Choroid plexus epithelial cell (primary cell): ENCODE measurements around the gene LIX1L.

Experiments
- DNase-seq: peaks from one replicate; pipeline ENCODE4 v3.0.0-alpha.2; 2010; ENCODE audit warnings: low read depth
- H3K4me3 ChIP-seq: 2 replicates; pipeline ENCODE4 v1.5.1; 2011; ENCODE audit warnings: low read depth, mild to moderate bottlenecking, control low read depth, low read length, moderate library complexity
- TF ChIP-seq, protein P1 (sequence below): conservative IDR thresholded peaks from 2 replicates; pipeline ENCODE4 v1.5.1; 2011; ENCODE audit warnings: low read depth, mild to moderate bottlenecking, control low read depth, inconsistent platforms, low read length, moderate library complexity

Gene LIX1L

DNA sequence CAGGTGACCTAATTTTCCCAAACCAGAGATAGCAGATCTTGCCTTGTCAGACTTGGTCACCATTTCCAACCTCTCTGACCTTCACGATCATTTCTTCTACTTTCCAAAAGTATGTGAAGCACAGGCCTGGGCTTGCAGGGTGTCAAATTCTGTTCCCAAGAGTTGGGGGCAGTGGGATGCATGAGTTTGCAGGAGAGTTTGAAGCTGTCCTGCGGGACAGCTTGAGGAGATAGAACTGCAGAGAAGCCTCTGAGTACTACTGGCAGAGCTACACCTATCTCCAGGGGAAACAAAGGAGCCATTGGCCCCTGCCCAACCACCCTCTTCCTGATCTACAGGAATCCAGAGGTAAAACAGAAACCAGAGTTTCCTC, 27.3 kb upstream of the LIX1L start:
- no peak for DNase-seq
- TF ChIP-seq, protein P1, sequence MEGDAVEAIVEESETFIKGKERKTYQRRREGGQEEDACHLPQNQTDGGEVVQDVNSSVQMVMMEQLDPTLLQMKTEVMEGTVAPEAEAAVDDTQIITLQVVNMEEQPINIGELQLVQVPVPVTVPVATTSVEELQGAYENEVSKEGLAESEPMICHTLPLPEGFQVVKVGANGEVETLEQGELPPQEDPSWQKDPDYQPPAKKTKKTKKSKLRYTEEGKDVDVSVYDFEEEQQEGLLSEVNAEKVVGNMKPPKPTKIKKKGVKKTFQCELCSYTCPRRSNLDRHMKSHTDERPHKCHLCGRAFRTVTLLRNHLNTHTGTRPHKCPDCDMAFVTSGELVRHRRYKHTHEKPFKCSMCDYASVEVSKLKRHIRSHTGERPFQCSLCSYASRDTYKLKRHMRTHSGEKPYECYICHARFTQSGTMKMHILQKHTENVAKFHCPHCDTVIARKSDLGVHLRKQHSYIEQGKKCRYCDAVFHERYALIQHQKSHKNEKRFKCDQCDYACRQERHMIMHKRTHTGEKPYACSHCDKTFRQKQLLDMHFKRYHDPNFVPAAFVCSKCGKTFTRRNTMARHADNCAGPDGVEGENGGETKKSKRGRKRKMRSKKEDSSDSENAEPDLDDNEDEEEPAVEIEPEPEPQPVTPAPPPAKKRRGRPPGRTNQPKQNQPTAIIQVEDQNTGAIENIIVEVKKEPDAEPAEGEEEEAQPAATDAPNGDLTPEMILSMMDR: no peak
- H3K4me3 ChIP-seq: no peak overlapping the region

DNA sequence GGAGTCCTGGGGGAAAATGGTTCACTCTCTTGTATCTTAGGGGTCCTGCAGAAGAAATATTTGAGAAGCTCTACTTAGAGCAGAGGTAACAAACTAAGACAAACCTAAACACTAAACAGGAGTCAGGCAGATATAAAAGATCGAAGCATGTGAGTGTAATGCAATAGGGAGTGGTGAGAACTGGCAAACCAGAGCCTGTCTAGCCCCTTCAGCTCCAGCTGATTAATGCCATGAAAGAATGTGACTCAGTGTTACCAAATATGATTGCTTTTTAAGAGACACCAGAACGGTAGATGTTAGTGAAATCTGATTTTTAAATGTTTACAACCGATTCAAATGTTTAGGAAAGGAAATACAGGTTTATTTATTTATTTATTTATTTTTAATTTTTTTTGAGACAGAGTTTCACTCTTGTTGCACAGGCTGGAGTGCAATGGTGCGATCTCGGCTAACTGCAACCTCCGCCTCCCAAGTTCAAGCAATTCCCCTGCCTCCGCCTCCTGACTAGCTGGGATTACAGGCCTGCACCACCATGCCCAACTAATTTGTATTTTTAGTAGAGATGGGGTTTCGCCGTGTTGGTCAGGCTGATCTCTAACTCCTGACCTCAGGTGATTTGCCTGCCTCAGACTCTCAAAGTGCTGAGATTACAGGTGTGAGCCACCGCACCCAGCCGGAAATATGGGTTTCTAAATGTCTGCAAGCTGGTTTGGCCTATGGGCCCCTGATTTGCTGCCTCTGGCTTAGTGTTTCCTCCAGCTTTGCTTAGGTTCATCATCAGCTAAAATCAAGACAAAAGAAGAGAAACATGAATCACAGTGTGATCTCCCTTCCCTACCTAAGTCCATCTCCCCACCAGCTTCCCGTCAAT, 26.4 kb upstream of the LIX1L start:
- no peak for DNase-seq
- no peak overlapping the region for H3K4me3 ChIP-seq
- TF ChIP-seq, protein P1: no peak

DNA sequence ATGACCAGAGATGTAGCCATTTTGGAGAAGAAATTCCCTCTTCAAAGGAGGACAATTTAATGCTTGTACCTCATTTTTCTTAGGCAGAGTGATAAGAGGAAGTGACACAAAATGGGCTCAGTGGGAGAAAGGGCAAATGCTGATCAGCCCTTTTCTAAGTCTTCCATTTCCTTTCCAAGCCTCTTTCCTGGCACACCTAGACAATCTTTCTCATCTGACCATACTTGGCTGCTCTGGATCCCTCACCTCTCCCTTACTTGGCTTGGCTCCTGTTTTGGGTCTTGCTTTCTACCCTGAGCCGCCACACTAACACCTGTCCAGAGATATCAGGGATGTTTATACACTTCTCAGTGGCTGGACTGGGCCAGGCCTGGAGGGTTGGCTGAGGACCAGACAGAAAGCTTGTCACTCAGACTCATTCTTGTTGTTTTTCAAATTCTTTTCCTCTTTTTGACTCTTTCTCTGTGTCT, 25.4 kb upstream of the LIX1L start:
- no peak for DNase-seq
- H3K4me3 ChIP-seq: no peak overlapping the region
- TF ChIP-seq, protein P1: no peak

DNA sequence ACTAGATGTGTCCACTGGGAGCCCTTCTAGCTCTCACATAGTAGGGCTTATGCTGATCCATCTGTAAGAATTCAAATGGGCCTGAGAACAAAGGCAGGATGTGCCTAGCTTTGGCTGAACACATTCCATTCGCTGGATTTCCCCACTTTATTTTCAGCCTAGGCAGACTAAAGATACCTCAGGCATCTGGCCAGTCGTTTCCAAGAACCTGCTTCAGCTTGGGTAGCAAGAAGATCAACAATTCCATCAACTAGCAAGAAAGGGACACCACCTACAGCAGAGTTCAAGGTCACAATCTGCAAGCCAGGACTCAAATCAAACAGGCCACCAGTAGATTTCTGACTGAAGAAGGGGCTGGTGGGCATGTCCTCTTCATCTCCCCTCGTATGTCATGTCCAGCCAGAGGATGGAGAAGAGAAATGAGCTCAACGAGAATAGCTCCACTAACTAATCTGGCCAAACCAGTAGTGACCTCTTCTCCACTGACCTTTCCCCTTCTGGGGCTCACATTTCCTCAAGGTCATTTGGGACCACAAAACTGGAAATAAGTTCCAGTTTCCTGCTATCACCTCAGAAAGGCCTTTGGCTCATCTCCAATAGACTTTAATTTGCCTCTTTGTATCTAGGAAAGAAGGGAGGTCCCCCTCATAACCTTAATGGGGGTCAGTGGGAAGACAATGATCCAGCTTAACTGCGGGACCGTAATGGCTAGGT, 24.4 kb upstream of the LIX1L start:
- TF ChIP-seq, protein P1: no peak
- DNase-seq: no peak
- H3K4me3 ChIP-seq: no peak overlapping the region

DNA sequence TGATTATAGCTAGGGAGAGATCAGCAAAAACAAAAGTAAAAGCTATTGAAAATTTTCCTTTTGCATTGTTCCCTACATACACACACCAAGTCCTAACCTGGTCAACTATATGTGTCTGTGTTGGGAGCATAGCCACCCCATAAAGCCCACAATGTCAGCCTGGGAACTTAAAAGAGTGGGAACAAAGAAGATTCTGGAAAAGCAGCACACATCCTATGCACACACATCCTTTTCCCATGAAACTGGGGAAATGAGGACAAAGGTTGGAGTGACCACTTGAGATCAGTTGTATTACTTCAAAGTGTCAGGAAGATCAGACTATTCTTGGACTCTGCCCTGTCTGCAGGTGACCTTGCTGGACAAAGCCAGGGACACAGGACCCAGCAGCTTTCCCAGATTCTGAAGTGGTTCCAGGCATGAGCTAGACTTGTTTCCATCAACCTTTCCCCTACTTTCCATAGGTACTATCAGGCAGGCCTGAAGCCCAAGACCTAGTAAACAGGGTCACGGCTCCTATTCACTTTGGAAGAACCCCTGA, 22.7 kb upstream of the LIX1L start:
- DNase-seq: no peak
- TF ChIP-seq, protein P1: no peak
- no peak overlapping the region for H3K4me3 ChIP-seq

DNA sequence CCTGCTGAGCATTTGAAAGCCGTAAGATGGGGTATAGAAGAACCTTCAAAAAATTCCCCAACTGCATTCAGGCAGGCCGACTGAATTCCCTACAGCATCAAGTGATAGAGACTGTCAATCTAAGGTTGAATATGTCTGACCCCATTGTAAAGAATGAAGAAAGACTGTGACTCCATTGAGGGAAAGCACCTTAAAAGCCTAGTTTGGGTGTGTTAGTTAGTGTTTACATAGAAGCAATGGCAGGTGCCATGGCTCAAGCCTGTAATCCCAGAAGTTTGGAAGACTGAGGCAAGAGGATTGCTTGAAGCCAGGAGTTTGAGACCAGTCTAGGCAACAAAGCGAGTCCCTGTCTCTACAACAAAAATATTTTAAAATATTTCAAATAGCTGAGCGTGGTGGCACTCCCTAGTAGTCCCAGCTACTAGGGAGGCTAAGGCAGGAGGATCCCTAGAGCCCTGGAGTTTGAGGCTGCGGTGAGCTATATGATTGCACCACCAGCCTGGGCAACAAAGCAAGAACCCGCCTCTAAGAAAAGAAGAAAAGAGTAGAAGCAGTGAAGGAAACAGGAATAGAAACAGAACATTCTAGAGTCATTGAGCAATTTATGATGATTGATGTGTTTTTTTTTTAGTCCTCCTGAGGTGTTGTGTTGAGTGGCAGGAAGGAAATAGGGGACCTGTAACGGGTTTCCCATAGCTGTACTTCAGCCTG, 22.1 kb upstream of the LIX1L start:
- peak; percentile 58 for DNase-seq
- H3K4me3 ChIP-seq: no peak overlapping the region
- TF ChIP-seq, protein P1: no peak
